GM19239 (cell line): ENCODE data around the gene VSIG10L.

Experiments used
- DNase-seq: peaks from one replicate; pipeline ENCODE4 v3.0.0; 2011; ENCODE audit warnings: low spot score; ENCODE audit not compliant: insufficient read length
- FAIRE-seq: peaks from 2 replicates; lab custom pipeline; 2011; peaks lifted over from hg19 to GRCh38; lab: Jason Lieb, UNC

VSIG10L gene

GRCh38 chr19:51339687-51340656, 2.0 kb downstream of the VSIG10L start:
- FAIRE-seq = peak; percentile 84
- DNase-seq = peak; percentile 86

GRCh38 chr19:51339313-51339686, 2.6 kb downstream of the VSIG10L start:
- DNase-seq (no peak), FAIRE-seq (no peak)

- peak; percentile 79 for FAIRE-seq
- DNase-seq = peak; percentile 92
These were observed 3.2 kb downstream of the VSIG10L start for GRCh38 chr19:51338563-51339312.

- no peak for FAIRE-seq
- no peak for DNase-seq
These were observed 3.9 kb downstream of the VSIG10L start for GRCh38 chr19:51337861-51338562.

GRCh38 chr19:51337141-51337860, 4.6 kb downstream of the VSIG10L start:
- DNase-seq (no peak), FAIRE-seq (no peak)

DNA sequence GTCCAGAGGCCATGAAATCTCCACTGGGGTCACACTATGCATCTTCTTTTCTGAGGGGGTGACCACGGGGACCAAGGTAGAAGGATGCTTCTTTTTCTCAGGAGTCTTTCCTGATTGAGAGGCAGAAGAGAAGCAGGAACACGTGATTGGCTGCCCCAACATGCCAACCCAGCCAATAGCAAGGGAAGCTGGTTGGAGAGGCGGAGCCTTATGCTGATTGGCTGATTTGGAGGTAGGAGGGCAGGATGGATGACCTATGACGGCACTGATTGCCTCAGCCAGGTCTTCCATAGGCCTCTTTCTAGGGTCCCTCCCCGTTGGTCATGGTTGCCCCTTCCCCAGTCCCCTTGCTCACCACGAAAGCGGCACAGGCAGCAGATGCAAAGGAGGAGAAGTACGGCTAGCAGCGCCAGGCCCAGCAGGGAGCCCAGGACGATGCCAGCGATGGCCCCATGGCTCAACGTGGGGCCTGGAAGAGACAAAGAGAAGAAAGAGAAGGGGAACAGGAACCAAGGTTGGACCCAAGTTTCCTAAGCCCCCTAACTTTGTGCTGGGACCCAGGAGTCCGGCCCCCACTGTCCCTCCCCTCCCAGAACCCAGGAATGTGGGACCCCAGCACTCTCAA, 8.0 kb downstream of the VSIG10L start:
- FAIRE-seq (no peak), DNase-seq (no peak)

GRCh38 chr19:51331716-51332115, 10.2 kb downstream of the VSIG10L start:
- FAIRE-seq = no peak
- DNase-seq = no peak

DNA sequence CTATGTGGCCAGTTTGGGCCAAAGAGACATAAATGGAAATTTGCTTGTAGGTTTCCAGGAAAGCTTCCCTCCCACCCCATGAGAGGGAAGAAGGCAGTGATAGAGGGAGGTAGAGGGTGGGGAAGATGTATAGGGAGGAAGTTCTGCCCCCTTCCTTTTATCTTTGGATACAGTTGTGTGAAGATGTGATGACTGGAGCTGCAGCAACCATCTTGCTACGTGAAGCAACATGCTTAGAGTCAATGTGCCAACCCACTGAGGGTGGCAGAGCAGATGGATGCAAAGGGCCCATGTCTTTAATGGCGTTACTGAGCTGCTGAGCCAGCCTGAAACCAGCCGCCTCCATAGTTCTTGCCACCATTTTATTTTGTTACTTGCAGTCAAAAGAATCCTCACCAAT, 10.7 kb downstream of the VSIG10L start:
- FAIRE-seq = no peak
- no peak for DNase-seq

DNA sequence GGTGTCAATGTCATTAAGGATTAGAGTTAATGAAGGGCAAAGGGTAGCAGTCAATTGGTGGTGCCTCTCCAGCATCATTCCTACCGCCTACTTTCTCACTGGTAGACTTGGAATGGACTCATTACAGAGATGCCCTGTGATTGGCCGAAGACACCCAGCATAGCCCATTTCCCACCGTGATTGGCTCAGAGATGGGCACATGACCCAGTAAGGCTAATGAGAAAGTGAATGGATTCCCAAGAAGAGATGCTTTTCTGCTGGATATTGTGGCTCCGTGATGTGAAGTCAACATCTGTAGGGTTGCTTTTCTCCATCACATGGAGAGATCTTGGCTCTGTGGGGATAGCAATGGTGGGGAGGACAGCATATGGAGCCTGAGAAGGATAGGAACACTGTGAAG, 11.6 kb downstream of the VSIG10L start:
- no peak for FAIRE-seq
- no peak for DNase-seq

- no peak for DNase-seq
- no peak for FAIRE-seq
These were observed 12.5 kb downstream of the VSIG10L start for GRCh38 chr19:51329411-51329810.

DNA sequence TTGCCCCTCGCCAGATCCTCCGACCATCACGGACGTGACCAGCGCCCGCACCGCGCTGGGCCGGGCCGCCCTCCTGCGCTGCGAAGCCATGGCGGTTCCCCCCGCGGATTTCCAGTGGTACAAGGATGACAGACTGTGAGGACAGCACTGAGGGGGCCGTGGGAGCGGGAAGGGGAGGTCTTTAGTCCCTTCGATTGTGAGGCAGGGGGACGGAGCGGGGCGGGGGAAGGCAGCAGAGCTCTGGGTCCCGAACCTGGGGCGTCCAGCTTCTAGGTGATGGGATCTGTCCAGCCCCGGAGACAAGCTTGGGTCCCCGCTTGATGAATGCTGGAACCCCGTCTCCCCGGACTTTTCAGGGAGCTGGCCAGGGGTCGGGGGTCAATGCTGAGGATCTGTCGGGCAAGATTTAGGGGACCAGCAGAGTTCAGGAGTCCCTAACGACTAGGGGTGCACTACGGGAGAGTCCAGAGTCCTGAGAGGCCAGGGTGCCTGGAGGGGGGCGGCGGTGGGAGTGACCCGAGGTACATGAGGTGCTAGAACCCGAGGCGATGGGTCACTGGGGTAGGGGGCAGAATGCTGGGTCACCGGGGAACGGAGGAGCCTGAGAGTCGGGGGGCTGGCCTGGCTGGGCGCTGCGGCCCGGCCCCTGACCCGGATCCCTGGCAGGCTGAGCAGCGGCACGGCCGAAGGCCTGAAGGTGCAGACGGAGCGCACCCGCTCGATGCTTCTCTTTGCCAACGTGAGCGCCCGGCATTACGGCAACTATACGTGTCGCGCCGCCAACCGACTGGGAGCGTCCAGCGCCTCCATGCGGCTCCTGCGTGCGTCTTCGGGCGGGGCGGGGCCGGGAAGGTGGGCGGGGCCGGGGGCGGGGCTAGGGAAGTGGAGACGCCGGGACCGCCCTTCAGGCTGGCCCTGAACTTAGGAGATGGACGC, 14.6 kb downstream of the VSIG10L start:
- DNase-seq (peak; percentile 53), FAIRE-seq (no peak)

- no peak for DNase-seq
- FAIRE-seq = no peak
These were observed 15.5 kb downstream of the VSIG10L start for GRCh38 chr19:51326216-51327065.

DNA sequence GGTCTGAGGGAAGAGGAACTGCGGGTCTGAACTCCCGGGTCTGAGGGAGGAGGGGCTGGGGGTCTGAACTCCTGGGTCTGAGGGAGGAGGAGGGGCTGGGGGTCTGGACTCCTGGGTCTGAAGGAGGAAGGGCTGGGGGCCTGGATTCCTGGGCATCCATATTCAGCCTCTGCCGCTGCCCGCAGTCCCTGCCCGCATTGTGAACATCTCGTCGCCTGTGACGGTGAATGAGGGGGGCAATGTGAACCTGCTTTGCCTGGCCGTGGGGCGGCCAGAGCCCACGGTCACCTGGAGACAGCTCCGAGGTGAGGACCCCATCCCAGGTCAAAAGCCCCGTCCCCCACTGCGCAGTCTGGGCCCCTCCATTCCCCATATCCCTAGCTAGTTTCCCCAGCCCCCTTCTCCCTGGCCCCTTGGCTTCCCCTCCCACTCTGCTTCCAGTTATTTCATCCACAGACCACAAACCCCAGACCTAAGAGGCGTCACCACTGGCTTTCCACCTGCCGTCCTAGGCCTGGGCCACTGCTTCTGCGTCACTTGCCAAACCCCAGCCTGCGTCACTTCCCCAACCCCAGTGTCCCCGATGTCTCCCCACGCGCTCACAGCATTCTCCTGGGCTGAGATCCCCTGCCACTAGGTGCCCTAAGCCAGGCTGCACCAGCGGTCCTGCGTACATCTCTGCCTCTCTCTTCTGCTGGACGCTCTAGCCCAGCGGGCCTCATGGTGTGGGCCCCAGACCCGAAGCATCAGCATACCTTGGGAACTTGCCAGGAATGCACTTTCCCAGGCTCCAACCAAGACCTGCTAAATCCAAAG, 16.6 kb downstream of the VSIG10L start:
- no peak for DNase-seq
- FAIRE-seq = no peak

- DNase-seq (no peak), FAIRE-seq (no peak)
These were observed 17.8 kb downstream of the VSIG10L start for GRCh38 chr19:51324167-51324481.

DNA sequence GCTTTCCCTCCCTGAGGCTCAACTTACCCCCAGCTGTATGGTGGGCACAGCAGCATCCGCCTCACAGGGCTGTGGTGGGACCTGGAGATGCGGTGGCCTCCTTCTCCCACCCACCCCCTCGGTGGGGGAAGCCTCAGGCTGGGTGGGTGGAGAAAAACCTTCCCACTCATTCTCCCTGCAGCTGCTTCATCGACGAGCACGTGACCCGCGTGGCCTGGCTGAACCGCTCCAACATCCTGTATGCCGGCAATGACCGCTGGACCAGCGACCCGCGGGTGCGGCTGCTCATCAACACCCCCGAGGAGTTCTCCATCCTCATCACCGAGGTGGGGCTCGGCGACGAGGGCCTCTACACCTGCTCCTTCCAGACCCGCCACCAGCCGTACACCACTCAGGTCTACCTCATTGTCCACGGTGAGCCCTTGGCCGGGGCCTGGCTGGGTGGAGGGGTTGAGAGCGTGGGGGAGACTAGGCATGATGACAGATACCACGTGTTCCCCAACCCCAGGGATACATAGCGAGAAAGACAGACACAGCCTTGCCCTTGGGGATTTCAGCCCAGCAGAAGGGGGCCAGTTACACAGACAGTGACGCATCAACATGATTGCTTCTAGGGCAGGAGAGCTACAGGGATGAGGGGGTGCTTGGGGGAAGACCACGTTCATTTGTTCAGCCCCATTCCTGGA, 18.3 kb downstream of the VSIG10L start:
- FAIRE-seq = no peak
- no peak for DNase-seq

DNA sequence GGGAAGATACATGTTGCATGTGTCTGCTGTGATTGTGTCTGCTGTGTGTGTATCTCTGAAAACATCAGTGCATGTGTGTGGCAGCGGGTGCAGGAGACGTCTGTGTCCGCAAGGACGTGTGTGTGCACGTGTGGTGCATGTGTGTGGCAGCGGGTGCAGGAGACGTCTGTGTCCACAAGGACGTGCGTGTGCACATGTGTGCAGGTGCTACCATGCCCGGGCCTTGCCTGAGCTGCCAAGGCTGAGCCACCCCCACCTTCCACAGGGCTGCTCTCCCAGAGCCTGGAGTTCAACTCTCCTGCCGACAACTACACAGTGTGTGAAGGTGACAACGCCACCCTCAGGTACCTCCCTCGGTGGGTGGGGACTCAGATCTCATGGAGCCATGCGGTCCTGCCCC, 20.1 kb downstream of the VSIG10L start:
- FAIRE-seq (no peak), DNase-seq (no peak)

- DNase-seq (no peak), FAIRE-seq (no peak)
These were observed 21.7 kb downstream of the VSIG10L start for GRCh38 chr19:51320280-51320657.
